Left kidney (tissue), 2 donors: ENCODE measurements around the gene ASIC2. TPM values are rescaled to one million over a fixed set of nuclear protein-coding genes. Genes with fewer than 3 reads are reported as not detected.

Experiments
- DNase-seq: peaks from one replicate; pipeline ENCODE4 v3.0.0-alpha.2; 2013
- polyA plus RNA-seq: library from polyadenylated mRNA; unstranded; fragments of 120-200 nt; gene quantifications from one replicate; pipeline ENCODE4 v1.2.1, GENCODE V29; 2013; ENCODE audit not compliant: insufficient read length

Gene ASIC2
- polyA plus RNA-seq, 1 donor: 2.5 TPM

- DNase-seq: no peak
These were observed 179.1 kb downstream of the ASIC2 start for GRCh38 chr17:33113991-33114370.

GRCh38 chr17:33113276-33113990 is 179.7 kb downstream of the ASIC2 start:
- no peak for DNase-seq

GRCh38 chr17:33112763-33113162 is 180.3 kb downstream of the ASIC2 start:
- DNase-seq: no peak

GRCh38 chr17:33109336-33110072 is 183.6 kb downstream of the ASIC2 start:
- DNase-seq: no peak

GRCh38 chr17:33106525-33107165 is 186.4 kb downstream of the ASIC2 start:
- no peak for DNase-seq

- DNase-seq: no peak
These were observed 187.2 kb downstream of the ASIC2 start for GRCh38 chr17:33105911-33106310.

- no peak for DNase-seq
These were observed 193.2 kb downstream of the ASIC2 start for GRCh38 chr17:33099906-33100305.

GRCh38 chr17:33099252-33099651 is 193.8 kb downstream of the ASIC2 start:
- DNase-seq: no peak

GRCh38 chr17:33097411-33097810 is 195.7 kb downstream of the ASIC2 start:
- DNase-seq: no peak

- no peak for DNase-seq
These were observed 196.9 kb downstream of the ASIC2 start for GRCh38 chr17:33096161-33096560.

GRCh38 chr17:33091271-33091670 is 201.8 kb downstream of the ASIC2 start:
- DNase-seq: no peak

- DNase-seq: no peak
These were observed 202.3 kb downstream of the ASIC2 start for GRCh38 chr17:33090806-33091205.

GRCh38 chr17:33086878-33087277 is 206.2 kb downstream of the ASIC2 start:
- no peak for DNase-seq

GRCh38 chr17:33086041-33086440 is 207.1 kb downstream of the ASIC2 start:
- DNase-seq: no peak

GRCh38 chr17:33085256-33085655 is 207.8 kb downstream of the ASIC2 start:
- DNase-seq: no peak

- no peak for DNase-seq
These were observed 208.3 kb downstream of the ASIC2 start for GRCh38 chr17:33084755-33085154.

- no peak for DNase-seq
These were observed 210.4 kb downstream of the ASIC2 start for GRCh38 chr17:33082529-33083173.

- DNase-seq: no peak
These were observed 213.0 kb downstream of the ASIC2 start for GRCh38 chr17:33080091-33080490.

- DNase-seq: no peak
These were observed 213.9 kb downstream of the ASIC2 start for GRCh38 chr17:33079201-33079600.

- DNase-seq: no peak
These were observed 216.1 kb downstream of the ASIC2 start for GRCh38 chr17:33076979-33077378.

GRCh38 chr17:33073416-33073815 is 219.7 kb downstream of the ASIC2 start:
- no peak for DNase-seq

- no peak for DNase-seq
These were observed 220.5 kb downstream of the ASIC2 start for GRCh38 chr17:33072421-33073161.
